GM13977 (cell line): Measurements from ENCODE around the gene CISD3.

Experiments
- DNase-seq: peaks from one replicate; pipeline ENCODE4 v3.0.0; 2012; ENCODE audit warnings: low spot score
- in situ Hi-C: fragments of 300-500 bp; cut with MboI; formaldehyde crosslinking; loops from one replicate; pipeline ENCODE4 v1.12.0; 2022; ENCODE audit warnings: low sequenced_read_pairs, low pct_unique_long_range_greater_than_20kb, mixed read lengths, inconsistent platforms; ENCODE audit not compliant: unreplicated experiment
- TF ChIP-seq, protein P1 (sequence below): IDR thresholded peaks from 2 replicates; pipeline ENCODE4 v1.5.1; 2012; ENCODE audit warnings: mild to moderate bottlenecking, control low read depth; ENCODE audit not compliant: insufficient read depth; ENCODE audit errors: extremely low read depth, missing control alignments

Gene CISD3

DNA sequence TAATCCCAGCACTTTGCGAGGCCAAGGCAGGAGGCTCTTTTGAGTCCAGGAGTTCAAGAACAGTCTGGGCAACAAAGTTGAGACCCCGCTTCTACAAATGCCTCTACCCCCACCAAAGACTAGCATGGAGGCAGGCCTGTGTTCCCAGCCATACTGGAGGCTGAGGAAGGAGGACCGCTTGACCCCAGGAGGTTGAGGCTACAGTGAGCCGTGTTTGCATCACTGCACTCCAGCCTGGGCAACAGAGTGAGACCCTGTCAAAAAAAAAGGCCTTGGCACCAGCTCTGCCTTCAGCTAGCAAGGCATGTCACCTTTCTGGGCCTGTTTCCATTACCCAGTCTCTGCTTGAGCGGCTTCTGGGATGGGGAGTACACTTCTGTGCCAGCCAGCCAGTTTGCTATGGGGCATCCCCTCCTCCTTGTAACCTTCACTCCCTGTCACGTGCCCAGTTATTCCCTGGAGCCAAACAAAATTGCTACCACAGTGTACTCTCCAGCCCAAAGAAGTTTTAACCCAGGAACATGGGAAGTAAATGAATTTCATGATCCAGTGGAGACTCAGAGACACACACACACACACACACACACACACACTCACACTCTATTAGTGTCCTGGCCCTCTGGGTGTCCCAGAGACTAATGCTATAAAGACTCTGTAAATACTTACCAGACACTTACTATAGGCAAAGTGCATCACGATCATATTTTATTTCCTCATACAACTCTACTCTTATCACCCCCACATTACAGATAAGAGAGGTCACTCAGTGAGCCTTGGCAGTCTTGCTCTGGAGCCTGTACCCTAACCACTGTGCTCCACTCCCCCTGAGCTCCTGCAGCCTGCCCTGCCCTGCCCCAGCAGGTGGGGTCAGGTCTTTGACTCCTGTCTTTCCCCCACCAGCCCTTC lies 2.5 kb downstream of the CISD3 start:
- TF ChIP-seq, protein P1, sequence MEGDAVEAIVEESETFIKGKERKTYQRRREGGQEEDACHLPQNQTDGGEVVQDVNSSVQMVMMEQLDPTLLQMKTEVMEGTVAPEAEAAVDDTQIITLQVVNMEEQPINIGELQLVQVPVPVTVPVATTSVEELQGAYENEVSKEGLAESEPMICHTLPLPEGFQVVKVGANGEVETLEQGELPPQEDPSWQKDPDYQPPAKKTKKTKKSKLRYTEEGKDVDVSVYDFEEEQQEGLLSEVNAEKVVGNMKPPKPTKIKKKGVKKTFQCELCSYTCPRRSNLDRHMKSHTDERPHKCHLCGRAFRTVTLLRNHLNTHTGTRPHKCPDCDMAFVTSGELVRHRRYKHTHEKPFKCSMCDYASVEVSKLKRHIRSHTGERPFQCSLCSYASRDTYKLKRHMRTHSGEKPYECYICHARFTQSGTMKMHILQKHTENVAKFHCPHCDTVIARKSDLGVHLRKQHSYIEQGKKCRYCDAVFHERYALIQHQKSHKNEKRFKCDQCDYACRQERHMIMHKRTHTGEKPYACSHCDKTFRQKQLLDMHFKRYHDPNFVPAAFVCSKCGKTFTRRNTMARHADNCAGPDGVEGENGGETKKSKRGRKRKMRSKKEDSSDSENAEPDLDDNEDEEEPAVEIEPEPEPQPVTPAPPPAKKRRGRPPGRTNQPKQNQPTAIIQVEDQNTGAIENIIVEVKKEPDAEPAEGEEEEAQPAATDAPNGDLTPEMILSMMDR = no peak
- DNase-seq = no peak
- in situ Hi-C loops = no loop called here

DNA sequence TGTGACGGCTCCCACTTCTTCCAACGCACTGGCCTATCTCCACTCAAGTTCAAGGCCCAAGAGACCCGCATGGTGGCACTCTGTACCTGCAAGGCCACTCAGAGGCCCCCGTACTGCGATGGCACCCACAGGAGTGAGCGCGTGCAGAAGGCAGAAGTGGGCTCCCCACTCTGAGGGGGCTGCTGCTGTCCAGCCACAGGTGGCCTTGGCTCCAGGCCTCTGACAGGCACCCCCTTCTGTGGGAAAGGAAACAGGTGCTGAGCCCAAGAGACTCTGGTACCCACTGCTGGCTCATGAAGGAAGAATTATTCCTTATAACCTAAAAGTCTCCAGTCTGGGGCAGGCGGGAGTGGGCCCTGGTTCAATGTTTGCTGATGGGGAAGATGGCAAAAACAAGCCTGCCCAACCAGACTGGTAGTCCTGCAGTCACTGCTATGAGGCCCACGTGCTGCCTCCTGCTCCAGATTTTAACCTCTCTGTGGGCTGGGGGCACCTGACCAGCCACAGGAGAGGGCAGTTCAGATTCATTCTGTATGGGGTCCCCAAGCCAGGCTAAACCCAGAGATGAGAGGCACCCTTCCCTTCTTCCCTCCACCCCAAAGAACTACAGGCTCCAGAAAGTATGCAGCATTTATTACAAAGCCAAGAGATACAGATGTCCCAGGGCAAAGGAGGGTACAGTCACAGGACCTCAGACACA lies 3.3 kb downstream of the CISD3 start:
- TF ChIP-seq, protein P1 = no peak
- in situ Hi-C loops = no loop called here
- DNase-seq = no peak

DNA sequence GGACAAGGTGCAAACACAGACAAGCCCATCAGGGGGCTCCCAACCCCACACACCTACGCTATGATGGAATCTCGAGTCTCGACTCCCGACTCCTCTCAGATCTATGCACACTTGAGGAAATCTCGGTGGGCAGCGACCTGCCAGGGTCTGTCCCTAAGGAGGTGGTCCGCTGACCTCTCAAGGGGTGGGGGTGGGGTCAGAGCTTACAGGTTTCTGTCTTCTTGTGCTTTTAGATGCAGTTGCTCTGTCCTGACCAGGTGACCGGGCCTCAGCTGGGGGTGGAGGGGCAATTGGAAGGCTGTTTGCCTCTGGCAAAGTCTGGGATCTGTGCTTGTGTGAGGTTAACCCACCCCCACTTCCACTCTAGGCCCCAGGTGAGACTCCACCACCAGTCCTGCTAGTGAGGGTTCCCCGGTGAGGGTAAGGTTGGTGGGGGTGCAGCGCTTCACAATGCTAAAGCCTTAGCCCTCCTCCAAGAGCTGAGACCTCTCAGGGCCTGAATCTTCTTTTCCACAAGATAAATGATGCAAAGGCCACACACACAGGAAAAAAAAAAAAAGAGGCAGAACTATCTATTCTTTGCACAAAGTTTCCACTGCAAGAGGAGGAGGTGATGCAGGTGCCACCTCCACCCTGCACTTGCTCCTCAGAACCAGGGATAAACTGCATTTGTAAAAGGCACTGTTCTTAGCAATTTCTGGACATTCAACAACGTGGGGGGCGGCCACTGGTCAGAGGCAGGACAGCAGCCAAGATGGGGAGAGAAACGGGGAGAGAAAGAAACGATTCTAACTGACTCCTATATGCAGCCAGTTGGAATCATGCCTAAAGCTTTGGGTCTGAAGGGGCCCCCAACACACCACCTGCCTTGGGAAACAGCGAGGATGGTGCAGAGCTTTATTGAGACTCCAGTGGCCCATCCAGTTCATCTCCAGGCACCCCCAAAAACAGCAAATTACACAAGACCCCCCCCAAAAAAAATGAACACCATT lies 4.1 kb downstream of the CISD3 start:
- in situ Hi-C loops = no loop called here
- no peak for DNase-seq
- TF ChIP-seq, protein P1 = peak; percentile 35

DNA sequence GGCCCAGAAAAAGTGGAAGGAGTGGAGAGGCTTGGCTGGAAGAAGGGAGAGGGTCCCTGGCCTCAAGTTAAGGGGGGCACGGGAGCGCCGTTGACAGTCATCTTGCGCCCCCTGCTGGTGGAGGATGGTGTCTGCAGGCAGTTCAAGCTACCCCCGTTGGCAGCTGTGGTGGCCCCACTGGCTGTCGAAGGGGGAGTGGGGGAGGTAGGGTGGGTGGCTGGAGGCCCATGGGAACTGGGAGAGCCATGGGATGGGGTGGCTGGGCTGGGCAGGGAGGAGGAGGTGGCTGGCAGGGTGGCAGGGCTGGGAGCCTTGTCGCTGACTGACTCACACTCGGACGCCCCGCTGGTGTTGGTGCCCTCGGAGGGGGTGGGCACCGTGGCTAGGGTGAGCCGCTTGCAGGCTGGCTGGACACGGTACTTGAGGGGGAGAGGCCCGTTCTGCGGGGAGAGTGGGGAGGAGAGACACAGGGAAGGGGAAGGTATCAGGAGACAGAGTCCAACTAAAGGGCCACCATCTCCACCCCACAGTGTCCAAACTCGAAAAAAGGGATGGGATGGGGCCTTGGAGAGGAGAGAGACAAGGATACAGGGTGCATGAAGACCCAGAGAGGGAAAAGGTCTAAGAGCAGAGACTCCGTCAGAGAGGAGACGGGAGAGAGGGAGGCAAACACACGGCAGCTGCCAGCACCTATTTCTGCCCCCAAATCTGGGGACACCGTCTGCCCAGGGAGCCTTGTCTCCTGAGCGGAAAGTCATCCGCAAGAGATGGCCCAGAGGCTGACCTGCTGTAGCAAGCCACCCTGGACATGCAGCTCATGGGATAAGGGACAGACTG lies 5.2 kb downstream of the CISD3 start:
- TF ChIP-seq, protein P1 = peak; percentile 97
- peak; percentile 86 for DNase-seq
- in situ Hi-C loops = loop anchor here (5.0 kb wide), 1 partner anchor 58 kb away; no protein-coding TSS in a partner anchor

DNA sequence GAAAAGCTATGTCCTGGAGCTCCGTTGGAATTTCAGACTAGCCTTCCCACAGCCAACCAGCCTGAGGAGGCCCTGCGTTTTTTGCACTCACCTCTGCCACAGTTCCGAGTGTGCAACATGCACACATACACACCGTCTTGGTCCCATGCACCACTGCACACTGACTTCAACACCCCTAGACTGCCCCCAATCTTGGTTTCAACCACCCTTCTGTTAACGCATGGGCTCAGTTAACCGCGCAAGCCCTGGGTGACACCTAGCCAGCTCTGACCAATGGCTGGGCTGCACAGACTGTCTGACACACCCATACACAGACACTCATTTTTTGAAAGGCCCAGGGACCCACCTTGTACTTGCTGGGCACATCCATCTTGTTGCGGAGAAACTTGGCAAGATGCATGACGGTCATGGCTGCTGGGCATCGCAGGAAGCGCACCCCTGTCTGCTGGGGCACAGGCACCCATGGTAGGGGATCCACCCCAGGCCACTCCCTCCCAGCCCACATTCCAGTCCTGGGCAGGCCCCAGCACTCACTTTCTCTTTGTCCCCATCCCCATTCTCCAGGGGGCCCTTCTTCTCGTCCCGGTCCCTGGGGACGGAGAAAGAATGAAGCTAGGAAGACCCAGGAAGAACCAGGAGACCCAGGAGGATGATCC lies 8.0 kb downstream of the CISD3 start:
- DNase-seq = peak; percentile 75
- TF ChIP-seq, protein P1 = no peak
- in situ Hi-C loops = loop anchor here (5.0 kb wide), 1 partner anchor 61 kb away; no protein-coding TSS in a partner anchor
